Measurements from ENCODE around the gene MAL.
A peak's percentile ranks its signal among the peaks of the same experiment; 100 is the strongest.
"Not testable (repeated sequence)": the region's sequence is repeated elsewhere in the genome, so short reads cannot be mapped to it uniquely, and the experiment has no call there.

The MAL gene

DNA sequence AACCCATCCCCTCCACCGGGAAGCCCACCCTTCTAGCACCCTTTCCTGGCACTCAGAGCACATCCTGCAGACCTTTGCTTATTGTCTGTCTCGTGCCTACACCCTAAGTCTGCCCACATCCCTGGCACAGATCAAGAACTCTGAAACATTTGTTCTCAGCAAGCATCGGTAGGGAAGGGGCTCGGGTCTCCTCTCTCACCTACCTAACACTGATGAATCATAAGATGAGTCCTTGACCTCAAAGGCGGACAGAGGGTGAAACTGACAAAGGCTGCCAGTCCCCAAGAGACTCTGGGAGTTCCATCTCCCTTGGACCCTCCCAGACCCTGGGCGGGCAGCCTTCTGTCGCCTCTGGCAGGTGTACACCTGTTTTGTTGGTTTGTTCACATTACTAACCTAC is 9.3 kb downstream of the MAL start:
- no peak for DNase-seq

DNA sequence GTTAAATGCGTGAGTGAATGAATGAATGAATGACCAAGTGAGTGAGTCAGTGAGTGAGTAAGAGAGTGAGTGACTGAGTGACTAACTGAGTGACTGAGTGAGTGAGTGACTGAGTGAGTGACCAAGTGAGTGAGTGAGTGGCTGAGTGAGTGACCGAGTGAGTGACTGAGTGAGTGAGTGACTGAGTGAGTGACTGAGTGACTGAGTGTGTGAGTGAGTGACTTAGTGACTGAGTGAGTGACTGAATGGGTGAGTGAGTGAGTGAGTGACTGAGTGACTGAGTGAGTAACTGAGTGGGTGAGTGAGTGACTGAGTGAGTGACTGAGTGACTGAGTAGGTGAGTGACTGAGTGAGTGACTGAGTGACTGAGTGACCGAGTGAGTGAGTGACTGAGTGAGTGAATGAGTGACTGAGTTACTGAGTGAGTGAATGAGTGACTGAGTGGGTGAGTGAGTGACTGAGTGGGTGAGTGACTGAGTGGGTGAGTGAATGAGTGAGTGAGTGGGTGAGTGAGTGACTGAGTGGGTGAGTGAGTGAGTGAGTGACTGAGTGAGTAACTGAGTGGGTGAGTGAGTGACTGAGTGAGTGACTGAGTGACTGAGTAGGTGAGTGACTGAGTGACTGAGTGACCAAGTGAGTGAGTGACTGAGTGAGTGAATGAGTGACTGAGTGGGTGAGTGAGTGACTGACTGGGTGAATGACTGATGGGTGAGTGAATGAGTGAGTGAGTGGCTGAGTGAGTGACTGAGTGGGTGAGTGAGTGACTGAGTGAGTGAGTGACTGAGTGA is 11.3 kb downstream of the MAL start:
- no peak for DNase-seq

DNA sequence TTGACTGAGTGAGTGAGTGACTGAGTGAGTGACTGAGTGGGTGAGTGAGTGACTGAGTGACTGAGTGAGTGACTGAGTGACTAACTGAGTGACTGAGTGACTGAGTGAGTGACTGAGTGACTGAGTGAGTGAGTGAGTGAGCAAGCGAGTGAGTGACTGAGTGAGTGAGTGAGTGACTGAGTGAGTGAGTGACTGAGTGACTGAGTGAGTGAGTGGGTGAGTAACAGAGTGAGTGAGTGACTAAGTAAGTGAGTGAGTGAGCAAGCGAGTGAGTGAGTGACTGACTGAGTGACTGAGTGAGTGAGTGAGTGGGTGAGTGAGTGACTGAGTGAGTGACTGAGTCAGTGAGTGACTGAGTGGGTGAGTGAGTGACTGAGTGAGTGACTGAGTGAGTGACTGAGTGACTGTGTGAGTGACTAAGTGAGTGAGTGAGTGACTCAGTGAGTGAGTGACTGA is 11.9 kb downstream of the MAL start:
- DNase-seq: no peak

DNA sequence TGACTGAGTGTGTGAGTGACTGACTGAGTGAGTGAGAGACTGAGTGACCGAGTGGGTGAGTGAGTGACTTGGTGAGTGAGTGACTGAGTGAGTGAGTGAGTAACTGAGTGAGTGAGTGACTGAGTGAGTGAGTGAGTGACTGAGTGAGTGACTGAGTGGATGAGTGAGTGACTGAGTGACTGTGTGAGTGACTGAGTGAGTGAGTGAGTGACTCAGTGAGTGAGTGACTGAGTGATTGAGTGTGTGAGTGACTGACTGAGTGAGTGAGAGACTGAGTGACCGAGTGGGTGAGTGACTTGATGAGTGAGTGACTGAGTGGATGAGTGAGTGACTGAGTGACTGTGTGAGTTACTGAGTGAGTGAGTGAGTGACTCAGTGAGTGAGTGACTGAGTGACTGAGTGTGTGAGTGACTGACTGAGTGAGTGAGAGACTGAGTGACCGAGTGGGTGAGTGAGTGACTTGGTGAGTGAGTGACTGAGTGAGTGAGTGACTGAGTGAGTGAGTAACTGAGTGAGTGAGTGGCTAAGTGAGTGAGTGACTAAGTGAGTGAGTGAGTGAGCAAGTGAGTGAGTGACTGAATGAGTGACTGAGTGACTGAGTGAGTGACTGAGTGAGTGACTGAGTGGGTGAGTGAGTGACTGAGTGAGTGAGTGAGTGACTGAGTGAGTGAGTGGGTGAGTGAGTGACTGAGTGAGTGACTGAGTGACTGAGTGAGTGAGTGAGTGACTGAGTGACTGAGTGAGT is 12.5 kb downstream of the MAL start:
- not testable (repeated sequence) for DNase-seq

DNA sequence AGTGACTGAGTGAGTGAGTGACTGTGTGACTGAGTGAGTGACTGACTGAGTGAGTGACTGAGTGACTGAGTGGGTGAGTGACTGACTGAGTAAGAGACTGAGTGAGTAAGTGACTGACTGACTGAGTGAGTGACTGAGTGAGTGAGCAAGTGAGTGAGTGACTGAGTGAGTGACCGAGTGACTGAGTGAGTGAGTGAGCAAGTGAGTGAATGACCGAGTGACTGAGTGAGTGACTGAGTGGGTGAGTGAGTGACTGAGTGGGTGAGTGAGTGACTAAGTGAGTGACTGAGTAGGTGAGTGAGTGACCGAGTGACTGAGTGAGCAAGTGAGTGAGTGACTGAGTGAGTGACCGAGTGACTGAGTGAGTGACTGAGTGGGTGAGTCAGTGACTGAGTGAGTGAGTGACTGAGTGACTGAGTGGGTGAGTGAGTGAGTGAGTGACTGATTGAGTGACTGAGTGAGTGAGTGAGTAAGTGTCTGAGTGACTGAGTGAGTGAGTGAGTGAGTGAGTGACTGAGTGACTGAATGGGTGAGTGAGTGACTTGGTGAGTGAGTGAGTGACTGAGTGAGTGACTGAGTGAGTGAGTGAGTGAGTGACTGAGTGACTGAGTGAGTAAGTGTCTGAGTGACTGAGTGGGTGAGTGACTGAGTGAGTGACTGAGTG is 13.3 kb downstream of the MAL start:
- no peak for DNase-seq

DNA sequence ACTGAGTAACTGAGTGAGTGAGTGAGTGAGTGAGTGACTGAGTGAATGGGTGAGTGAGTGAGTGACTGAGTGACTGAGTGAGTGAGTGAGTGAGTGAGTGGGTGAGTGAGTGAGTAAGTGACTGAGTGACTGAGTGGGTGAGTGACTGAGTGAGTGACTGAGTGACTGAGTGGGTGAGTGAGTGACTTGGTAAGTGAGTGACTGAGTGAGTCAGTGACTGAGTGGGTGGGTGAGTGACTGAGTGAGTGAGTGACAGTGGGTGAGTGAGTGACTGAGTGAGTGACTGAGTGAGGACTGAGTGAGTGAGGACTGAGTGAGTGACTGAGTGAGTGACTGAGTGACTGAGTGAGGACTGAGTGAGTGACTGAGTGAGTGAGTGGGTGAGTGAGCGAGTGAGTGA is 13.9 kb downstream of the MAL start:
- DNase-seq: no peak

DNA sequence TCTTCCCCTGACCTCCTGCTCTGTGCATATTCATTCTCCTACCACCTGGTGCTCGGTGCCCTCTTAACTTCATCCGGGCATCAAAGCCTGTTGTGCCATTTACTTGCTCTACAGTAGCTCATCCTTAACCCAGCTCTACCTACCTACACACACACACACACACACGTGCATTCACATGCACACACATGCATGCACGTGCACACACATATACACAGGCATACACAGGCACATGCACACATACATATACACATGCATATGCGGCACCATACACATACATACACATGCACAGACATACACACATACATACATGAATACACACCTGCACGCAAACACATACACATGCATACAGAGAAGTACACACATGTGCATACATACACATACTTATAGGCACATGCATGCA is 14.5 kb downstream of the MAL start:
- DNase-seq: no peak

DNA sequence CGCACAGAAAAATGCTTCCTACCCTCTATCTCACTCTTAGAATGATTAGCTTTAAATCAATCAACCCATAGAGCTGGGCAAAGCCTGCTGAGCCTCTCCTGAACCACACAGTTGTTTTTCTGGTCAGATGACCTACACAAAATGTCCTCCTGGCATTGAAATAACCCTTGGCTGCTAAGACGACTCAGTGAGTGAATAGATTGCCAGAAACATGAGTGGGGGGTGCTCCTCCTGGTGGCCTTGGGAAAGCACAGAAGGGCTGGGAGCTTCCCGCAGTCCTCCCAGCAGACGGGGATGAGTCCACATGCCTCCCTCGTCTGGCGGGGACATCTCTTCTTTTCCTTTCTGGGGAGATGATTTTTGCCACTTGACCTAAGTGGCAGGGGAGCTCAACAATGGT is 14.9 kb downstream of the MAL start:
- DNase-seq: no peak

DNA sequence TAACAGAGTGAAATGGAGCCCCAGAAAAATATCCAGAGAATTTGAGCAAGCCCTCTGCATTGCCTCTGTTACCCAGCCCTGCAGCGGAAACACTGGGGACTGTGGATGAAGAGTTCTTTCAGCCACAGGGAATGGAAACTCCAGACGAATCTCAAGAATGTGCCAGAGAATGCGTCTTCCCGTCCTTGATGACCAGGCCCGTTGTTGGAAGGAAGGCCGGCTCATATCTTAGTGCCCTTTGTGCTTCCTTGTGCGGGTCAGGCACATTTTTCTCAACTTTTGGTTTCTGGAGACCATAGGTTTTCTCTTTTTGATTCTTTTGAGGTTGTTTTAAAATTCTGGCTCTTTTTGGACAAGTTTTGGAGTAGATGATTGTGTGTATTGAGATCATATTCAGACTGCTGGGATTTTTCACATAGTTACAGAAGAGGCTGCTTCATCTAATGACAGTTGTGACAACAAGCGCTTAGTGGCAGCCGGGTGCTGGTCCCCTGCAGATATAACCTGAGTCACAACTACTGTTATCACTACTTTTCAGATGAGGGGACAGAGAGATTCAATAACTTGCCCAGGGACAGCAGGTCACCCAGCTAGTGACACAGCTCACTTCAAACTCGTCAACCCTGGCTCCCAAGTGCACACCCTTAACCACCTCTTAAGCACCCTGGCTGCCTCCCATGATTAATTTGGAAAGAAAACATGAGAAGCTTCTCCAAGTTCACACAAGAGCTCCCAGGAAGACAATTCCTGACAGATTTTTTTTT is 15.7 kb downstream of the MAL start:
- no peak for DNase-seq

DNA sequence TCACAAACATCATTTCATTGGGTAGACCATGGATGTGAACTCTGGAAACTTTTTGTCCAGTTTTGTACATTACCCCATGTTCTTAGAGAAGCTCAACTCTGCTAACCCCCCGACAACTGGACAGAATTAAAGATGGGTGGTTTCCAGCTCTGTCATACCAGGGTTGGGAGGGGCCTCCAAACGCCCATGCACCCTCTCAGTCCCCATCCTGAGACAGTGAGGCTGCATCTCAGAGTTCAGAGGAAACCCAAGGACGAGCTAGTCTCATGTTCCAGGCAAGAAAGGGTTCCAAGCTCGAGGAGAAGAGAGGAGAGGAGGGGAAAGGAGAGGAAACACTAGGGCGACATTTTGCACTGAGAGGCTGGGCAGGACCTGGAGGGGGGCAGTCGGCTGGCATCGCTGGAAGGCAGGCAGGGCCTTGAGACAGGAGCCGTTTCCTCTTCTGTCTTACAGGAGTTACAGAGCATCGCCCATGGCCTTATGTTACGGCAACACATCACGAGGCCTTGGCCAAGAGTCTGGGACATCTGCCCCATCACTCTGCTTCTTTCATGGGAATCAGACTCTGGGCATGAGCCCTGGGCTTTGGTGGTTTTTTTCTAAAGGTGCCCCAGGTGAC is 16.4 kb downstream of the MAL start:
- no peak for DNase-seq

DNA sequence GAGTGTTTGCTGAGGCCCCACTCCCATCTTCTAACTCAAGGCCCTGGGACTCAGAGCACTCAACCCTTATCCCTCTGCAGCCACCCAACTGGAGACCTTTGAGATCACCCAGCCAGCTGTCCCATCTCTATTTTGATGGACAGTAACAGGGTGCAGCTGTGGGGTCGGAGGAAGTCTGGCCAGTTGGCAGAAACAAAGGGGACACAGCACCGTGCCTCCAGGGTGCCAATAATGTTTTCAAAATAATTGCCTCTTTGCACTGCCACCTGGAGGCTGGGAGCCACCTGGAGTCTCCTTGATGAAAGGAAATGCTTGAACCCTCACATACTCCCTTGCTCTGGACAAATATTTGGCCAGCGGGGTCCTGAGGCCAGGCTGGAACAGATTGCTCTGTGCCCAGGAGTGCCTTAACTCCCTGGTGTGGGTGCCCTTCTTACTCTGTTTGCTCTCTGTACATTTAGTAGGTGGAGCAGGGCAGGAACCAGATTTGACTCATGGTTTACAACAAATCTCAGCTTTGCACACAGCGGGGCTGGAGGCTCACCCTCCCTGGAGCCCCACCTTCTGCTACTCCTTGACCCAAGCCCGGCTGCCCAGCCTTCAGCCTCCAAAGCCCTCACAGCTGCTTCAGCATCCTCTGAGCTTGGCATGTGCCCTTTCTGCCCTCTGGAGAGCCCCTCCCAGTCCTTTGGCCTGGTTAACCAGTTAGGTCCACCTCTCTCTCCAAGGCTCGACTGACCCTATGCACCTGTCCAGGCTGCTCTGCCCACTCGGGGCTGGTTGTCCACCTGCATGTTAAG is 17.2 kb downstream of the MAL start:
- no peak for DNase-seq

DNA sequence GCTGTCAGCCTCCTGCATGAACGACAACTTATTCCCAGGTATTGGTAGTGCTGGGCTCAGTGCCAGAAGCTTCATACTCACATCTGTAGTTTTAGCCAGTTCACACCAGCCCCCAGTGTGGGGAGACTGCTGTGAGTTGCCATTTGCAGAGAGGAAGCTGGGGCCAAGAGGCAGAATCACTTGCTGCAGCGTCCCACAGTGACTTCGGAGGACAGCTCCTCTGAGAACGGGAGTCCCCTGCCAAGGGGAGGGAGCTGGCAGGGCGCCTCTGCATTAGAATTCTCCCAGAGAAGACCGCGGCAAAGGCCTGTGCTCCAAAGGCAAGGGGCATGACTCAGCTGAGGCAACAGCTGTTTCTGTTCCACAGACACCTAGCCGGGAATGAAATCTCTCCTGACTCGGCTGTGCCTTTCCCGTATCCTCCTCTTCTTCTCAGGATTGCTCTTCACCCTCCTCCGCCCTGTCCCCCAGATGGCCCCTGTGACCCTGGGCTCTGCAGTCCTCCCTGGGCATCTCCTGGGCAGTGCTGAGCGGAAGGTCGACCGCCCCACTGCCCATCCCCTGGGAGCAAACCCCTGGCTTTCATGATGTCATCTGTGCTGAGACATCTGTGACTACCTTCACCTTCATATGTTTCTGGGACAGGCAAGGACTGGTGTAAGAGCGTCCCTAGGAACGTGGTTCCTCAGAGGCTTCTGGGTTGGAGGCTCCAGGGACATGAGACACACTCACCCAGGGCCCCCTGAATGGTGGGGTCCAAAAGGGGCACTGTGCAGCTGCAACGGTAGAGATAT is 18.0 kb downstream of the MAL start:
- peak; percentile 15 to 54 for DNase-seq

DNA sequence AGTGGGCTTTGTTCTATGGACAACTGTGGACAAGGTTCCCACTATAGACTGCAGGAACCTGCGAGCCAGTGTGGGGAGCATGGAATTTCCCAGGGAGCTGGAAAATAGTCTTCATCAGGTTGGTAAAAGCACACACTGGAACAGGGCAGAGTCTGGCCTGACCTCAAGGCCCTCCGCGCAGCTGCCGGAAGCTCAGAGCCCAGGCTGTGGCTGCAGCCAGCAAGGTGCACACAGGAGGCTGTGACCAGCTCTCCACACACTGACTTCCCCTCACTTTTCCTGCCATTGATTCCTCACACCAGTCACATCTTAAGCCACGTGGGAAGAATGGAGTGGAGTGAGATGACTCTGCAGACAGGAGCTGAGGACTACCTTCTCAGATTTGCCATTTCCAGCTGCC is 19.1 kb downstream of the MAL start:
- no peak for DNase-seq

DNA sequence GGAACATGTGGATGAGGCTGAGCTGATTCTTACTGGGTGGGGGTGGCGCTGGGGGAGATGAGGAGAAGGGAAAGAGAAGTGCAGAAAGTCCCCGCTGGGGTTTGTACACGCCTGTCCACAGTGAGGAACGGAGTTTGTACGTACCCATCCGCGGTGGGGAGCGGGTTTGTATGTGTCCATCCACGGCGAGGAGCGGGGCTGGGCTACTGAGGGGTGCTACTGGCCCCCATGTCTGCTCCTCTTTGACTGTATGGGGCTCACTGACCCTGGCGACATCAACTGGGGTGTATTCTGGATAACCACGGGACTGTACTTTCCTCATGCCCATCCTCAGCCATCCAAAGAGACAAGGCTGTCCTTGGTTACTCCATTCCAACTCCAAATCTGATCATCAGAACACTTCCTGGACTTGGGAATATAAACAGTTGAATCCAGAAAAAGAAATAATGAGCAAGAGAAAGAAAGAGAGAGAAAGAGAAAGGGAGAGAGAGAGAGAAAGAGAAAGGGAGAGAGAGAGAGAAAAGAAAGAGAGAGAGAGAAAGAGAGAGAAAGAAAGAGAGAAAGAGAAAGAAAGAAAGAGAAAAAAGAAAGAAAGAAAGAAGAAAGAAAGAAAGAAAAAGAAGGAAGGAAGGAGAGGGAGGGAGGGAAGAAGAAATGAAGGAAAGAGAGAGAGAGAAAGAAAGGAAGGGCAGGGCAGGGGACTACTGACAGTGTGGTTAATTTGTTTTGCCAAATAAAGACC is 21.0 kb downstream of the MAL start:
- DNase-seq: no peak

DNA sequence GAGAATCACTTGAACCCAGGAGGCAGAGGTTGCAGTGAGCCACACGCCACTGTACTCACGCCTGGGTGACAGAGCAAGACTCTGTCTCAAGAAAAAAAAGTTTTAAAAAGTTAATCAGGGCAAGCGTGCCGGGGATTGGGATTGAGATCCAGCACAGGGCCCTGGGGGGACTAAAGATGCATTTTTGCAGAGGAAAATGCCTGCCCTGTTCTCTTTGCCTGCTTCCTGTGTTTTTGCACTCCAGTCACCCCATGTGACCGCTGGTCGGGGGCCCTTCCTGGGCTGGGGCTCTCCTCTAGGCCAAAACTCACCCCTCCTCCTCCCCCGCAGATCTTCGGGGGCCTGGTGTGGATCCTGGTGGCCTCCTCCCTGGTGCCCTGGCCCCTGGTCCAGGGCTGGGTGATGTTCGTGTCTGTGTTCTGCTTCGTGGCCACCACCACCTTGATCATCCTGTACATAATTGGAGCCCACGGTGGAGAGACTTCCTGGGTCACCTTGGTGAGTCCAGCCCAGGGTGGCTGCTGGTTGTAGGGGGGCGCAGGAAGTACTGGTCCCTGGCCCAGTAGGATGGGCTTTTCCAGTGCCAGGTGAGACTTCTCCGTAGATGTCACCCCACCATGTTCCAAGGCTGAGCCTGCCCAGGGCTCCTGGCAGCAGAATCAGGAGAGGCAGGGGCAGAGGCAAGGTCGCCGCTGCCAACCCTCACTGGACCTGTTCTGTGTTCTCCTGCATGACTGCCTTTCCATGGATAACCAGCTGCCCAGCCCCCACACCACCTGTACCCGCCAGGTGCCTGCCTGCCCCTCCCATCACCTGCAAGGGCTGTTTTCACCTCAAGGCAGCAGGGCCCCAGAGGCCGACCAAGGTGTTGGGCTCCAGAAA is 22.4 kb downstream of the MAL start:
- no peak for DNase-seq

DNA sequence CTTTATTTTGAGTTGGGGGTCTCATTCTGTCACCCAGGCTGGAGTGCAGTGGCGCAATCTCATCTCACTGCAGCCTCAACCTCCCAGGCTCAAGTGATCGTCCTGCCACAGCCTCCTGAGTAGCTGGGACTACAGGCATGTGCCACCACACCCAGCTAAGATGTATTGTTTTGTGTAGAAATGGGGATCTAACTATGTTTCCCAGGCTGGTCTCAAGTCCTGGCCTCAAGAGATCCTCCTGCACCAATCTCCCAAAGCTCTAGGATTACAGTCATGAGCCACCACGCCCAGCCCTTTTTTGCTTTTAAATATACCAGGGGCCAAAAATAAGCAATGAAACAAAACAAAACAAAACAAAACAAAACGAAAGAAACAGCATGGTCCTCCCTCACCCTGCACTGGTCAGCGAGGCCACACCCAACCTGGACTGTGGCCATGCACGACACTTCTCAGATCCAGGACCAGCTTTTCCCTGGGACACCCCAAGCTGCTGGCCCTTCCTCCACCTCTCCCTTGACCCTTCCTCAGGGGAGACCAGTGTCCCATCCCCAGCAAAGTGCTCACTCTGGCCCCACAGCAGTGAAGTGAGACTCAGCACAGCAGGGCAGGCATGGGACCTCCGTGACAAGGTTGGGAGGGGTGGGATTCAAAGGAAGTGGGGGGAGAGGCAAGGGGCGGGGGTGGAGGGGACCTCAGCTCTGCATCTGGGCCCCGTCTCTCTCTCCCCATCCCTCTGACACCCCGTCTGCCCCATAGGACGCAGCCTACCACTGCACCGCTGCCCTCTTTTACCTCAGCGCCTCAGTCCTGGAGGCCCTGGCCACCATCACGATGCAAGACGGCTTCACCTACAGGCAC is 23.5 kb downstream of the MAL start:
- no peak for DNase-seq

DNA sequence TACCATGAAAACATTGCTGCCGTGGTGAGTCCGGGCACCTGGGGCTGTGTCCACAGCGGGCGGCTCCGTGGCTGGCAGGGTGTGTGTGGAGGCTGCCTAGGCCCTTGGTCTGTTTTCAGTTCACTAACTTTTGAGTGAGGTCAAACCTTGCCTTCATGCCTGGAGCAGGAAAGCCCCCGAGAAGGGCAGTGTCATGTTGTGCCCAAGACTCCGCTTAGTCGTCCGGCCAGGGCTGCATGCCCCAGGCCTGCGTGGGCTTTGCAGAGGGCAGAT is 24.1 kb downstream of the MAL start:
- DNase-seq: no peak

DNA sequence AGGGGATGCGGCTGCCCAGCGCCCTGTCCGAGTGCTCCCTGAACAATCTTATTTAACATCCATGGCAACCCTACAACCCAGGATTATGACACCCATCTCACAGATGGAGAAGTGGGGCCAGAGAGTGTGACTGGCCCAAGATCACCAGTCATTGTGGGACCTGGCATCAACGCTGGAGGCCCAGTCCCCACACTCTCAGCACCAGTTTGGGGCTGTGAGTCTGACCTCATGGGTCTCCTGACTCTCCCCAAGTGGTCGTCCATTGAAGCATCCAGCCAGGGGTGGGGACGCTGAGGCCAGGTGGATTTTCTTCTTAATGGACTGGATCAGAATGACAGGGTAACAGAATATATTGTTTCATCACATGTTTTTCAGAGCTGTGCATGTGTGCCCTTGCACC is 24.5 kb downstream of the MAL start:
- no peak for DNase-seq

All from NCI-H446 (cell line).